ENCODE data around the gene DAGLA.

GRCh38 chr11:61762223-61762615 lies 82.0 kb downstream of the DAGLA start:
- no peak for TF ChIP-seq POLR2A (IDR thresholded peaks at IDR 0.05)
- TF ChIP-seq CTCF (IDR thresholded peaks at IDR 0.05), result no peak
- no peak for TF ChIP-seq EP300 (IDR thresholded peaks at IDR 0.05; ENCODE audit: low read depth)
